HL-60 (cell line): Measurements from ENCODE around the gene FAM107B.

ENCODE experiments used
- CTCF ChIP-seq: IDR thresholded peaks from one replicate; pipeline ENCODE4 v1.5.1; 2011; ENCODE audit warnings: low read length, control low read depth, inconsistent platforms; ENCODE audit not compliant: insufficient read depth
- GABPA ChIP-seq: IDR thresholded peaks from 2 replicates; pipeline ENCODE4 v1.6.1; 2012; ENCODE audit warnings: low read depth
- POLR2AphosphoS5 ChIP-seq: IDR thresholded peaks from 2 replicates; pipeline ENCODE4 v1.6.1; 2012; ENCODE audit warnings: low read depth
- REST ChIP-seq: IDR thresholded peaks from 2 replicates; pipeline ENCODE4 v1.6.1; 2012; ENCODE audit warnings: low read depth; ENCODE audit not compliant: insufficient replicate concordance

GRCh38 chr10:14579405-14579804 lies 195.3 kb downstream of the FAM107B start:
- TF ChIP-seq POLR2AphosphoS5 (no peak), CTCF (no peak), REST (no peak), GABPA (no peak)
